ENCODE results near the gene CXCR4. TPM values are rescaled to one million over a fixed set of nuclear protein-coding genes. Genes with fewer than 3 reads are reported as not detected.

The CXCR4 gene
- polyA plus RNA-seq, 1 donor from 2014 or later = 0.50 TPM

DNA sequence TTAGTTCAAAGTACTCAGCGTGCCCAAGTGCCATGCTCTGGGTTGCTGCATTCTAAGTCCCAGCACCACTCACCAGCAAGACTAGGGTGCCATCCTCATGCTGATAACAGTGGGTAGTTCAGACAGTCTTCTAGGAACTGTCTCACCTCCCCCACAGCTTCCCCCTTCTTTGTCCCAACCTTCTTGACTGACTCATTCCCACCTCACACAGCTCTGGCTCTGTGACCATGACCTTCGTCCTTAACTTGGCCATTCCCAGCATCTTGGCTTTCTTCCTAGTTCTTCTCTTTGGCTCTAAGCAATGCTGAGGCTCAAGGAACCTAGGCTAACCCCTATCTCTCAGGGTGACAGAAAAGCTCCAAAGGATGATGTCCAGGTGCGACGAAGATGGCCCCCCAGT lies 20.0 kb upstream of the CXCR4 start:
- Histone ChIP-seq H3F3A (ENCODE audit: insufficient read depth, low read length, poor library complexity, severe bottlenecking) (no peaks in the 10 kb centered on the region), H3K36me3 (ENCODE audit: insufficient read depth, low read length) (no peaks in the 10 kb centered on the region), H2AFZ (ENCODE audit: low read depth, low read length) (no peak overlapping the region), H3K9me2 (ENCODE audit: insufficient read depth, low read length) (no peaks in the 10 kb centered on the region), H3K79me2 (replicated peaks; ENCODE audit: insufficient read depth, low read length) (no peaks in the 10 kb centered on the region), H3K27me3 (ENCODE audit: insufficient read depth, low read depth, low read length) (no peaks in the 10 kb centered on the region), H3K4me3 (ENCODE audit: low read length) (no peak overlapping the region), H4K20me1 (ENCODE audit: insufficient read depth) (no peaks in the 10 kb centered on the region), H3K9ac (ENCODE audit: low read length) (no peak overlapping the region), H3K4me2 (ENCODE audit: low read length) (no peak overlapping the region), H3K27ac (ENCODE audit: low read length) (no peak overlapping the region), H3K9me3 (ENCODE audit: low read length) (no peaks in the 10 kb centered on the region)
- no peak for TF ChIP-seq RAD21 (conservative IDR thresholded peaks at IDR 0.05)
- TF ChIP-seq, protein P1, sequence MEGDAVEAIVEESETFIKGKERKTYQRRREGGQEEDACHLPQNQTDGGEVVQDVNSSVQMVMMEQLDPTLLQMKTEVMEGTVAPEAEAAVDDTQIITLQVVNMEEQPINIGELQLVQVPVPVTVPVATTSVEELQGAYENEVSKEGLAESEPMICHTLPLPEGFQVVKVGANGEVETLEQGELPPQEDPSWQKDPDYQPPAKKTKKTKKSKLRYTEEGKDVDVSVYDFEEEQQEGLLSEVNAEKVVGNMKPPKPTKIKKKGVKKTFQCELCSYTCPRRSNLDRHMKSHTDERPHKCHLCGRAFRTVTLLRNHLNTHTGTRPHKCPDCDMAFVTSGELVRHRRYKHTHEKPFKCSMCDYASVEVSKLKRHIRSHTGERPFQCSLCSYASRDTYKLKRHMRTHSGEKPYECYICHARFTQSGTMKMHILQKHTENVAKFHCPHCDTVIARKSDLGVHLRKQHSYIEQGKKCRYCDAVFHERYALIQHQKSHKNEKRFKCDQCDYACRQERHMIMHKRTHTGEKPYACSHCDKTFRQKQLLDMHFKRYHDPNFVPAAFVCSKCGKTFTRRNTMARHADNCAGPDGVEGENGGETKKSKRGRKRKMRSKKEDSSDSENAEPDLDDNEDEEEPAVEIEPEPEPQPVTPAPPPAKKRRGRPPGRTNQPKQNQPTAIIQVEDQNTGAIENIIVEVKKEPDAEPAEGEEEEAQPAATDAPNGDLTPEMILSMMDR (IDR thresholded peaks at IDR 0.05; ENCODE audit: poor library complexity, severe bottlenecking) = no peak
- no peak for TF ChIP-seq TAF1 (IDR thresholded peaks at IDR 0.05; ENCODE audit: low read depth)
- TF ChIP-seq, protein P2, sequence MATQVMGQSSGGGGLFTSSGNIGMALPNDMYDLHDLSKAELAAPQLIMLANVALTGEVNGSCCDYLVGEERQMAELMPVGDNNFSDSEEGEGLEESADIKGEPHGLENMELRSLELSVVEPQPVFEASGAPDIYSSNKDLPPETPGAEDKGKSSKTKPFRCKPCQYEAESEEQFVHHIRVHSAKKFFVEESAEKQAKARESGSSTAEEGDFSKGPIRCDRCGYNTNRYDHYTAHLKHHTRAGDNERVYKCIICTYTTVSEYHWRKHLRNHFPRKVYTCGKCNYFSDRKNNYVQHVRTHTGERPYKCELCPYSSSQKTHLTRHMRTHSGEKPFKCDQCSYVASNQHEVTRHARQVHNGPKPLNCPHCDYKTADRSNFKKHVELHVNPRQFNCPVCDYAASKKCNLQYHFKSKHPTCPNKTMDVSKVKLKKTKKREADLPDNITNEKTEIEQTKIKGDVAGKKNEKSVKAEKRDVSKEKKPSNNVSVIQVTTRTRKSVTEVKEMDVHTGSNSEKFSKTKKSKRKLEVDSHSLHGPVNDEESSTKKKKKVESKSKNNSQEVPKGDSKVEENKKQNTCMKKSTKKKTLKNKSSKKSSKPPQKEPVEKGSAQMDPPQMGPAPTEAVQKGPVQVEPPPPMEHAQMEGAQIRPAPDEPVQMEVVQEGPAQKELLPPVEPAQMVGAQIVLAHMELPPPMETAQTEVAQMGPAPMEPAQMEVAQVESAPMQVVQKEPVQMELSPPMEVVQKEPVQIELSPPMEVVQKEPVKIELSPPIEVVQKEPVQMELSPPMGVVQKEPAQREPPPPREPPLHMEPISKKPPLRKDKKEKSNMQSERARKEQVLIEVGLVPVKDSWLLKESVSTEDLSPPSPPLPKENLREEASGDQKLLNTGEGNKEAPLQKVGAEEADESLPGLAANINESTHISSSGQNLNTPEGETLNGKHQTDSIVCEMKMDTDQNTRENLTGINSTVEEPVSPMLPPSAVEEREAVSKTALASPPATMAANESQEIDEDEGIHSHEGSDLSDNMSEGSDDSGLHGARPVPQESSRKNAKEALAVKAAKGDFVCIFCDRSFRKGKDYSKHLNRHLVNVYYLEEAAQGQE (IDR thresholded peaks at IDR 0.05; ENCODE audit: borderline replicate concordance) = no peak
- no peak for TF ChIP-seq POLR2AphosphoS5 (IDR thresholded peaks at IDR 0.05)

DNA sequence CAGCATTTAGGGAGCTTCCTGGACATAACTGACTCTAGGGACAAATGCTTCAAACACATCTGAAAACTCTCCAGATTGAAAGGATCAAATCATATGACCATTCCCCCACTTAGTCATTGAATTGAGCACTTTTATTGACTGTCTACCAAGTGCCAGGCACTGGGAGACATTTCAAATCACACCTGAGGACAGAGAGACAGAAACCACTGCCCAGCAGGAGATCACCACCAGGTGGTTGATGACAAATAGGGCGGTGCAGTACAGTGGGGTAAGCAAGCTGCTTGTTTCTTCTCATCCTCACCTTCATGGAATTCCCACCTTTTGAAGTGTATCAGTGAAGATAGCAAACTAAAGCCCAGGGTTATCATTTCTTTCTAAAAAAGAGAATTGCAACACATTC lies 19.0 kb upstream of the CXCR4 start:
- Histone ChIP-seq H3K9me3 (ENCODE audit: low read length) (no peaks in the 10 kb centered on the region), H3K27ac (ENCODE audit: low read length) (no peak overlapping the region), H3K36me3 (ENCODE audit: insufficient read depth, low read length) (no peaks in the 10 kb centered on the region), H3K27me3 (ENCODE audit: insufficient read depth, low read depth, low read length) (no peaks in the 10 kb centered on the region), H3K9ac (ENCODE audit: low read length) (no peak overlapping the region), H3K9me2 (ENCODE audit: insufficient read depth, low read length) (no peaks in the 10 kb centered on the region), H3F3A (ENCODE audit: insufficient read depth, low read length, poor library complexity, severe bottlenecking) (no peaks in the 10 kb centered on the region), H3K79me2 (replicated peaks; ENCODE audit: insufficient read depth, low read length) (no peaks in the 10 kb centered on the region), H4K20me1 (ENCODE audit: insufficient read depth) (no peaks in the 10 kb centered on the region), H3K4me2 (ENCODE audit: low read length) (no peak overlapping the region), H2AFZ (ENCODE audit: low read depth, low read length) (no peak overlapping the region), H3K4me3 (ENCODE audit: low read length) (no peak overlapping the region)
- TF ChIP-seq MXI1 (conservative IDR thresholded peaks at IDR 0.05; ENCODE audit: poor library complexity, severe bottlenecking) (no peak), RAD21 (conservative IDR thresholded peaks at IDR 0.05) (no peak), TAF1 (IDR thresholded peaks at IDR 0.05; ENCODE audit: low read depth) (no peak), POLR2AphosphoS5 (IDR thresholded peaks at IDR 0.05) (no peak), EP300 (conservative IDR thresholded peaks at IDR 0.05; ENCODE audit: poor library complexity, severe bottlenecking) (no peak), EZH2 (IDR thresholded peaks at IDR 0.05; ENCODE audit: borderline replicate concordance, insufficient read depth, low read length, poor library complexity, severe bottlenecking) (no peak), SMC3 (conservative IDR thresholded peaks at IDR 0.05; ENCODE audit: poor library complexity) (no peak)
- TF ChIP-seq, protein P1 (IDR thresholded peaks at IDR 0.05; ENCODE audit: poor library complexity, severe bottlenecking) = no peak
- TF ChIP-seq, protein P2 (IDR thresholded peaks at IDR 0.05; ENCODE audit: borderline replicate concordance) = no peak
